IPS-11a (cell line): ENCODE data around the gene NSDHL.
"Not testable (repeated sequence)": the region's sequence is repeated elsewhere in the genome, so short reads cannot be mapped to it uniquely, and the experiment has no call there.

Source experiments
- H3K4me3 ChIP-seq: one replicate; pipeline ENCODE4 v1.5.1; 2013; ENCODE audit warnings: low read depth, low read length, control low read depth

Gene NSDHL

GRCh38 chrX:152830312-152831305 lies at the start of gene NSDHL, which contains the start of gene CETN2:
Gene NSDHL, plus strand, starts transcription at chrX:152831063. Its CDS starts 15,262 bp downstream, at chrX:152846325.
Gene CETN2, minus strand, starts transcription at chrX:152830757. Its CDS starts 47 bp downstream, at chrX:152830710.
- H3K4me3 ChIP-seq: peak within 1 kb of the TSS; percentile 63

- H3K4me3 ChIP-seq: not testable (repeated sequence)
Measured at GRCh38 chrX:152787062-152787461, 43.8 kb upstream of the NSDHL start.

GRCh38 chrX:152798945-152799344 lies 31.9 kb upstream of the NSDHL start:
- H3K4me3 ChIP-seq: no peak overlapping the region

- H3K4me3 ChIP-seq: no peak overlapping the region
Measured at GRCh38 chrX:152806035-152806434, 24.8 kb upstream of the NSDHL start.

- no peak overlapping the region for H3K4me3 ChIP-seq
Measured at GRCh38 chrX:152810403-152810802, 20.5 kb upstream of the NSDHL start.

- H3K4me3 ChIP-seq: no peak overlapping the region
Measured at GRCh38 chrX:152813206-152813605, 17.7 kb upstream of the NSDHL start.

- no peak overlapping the region for H3K4me3 ChIP-seq
Measured at GRCh38 chrX:152814048-152814447, 16.8 kb upstream of the NSDHL start.

GRCh38 chrX:152817078-152817764 lies 13.6 kb upstream of the NSDHL start:
- no peak overlapping the region for H3K4me3 ChIP-seq

- H3K4me3 ChIP-seq: no peak overlapping the region
Measured at GRCh38 chrX:152818356-152818755, 12.5 kb upstream of the NSDHL start.

- no peak overlapping the region for H3K4me3 ChIP-seq
Measured at GRCh38 chrX:152819266-152819665, 11.6 kb upstream of the NSDHL start.

- H3K4me3 ChIP-seq: no peak overlapping the region
Measured at GRCh38 chrX:152819732-152820131, 11.1 kb upstream of the NSDHL start.

- H3K4me3 ChIP-seq: no peak overlapping the region
Measured at GRCh38 chrX:152821145-152821765, 9.6 kb upstream of the NSDHL start.

- H3K4me3 ChIP-seq: no peak overlapping the region
Measured at GRCh38 chrX:152822383-152823086, 8.3 kb upstream of the NSDHL start.

GRCh38 chrX:152823657-152824056 lies 7.2 kb upstream of the NSDHL start:
- no peak overlapping the region for H3K4me3 ChIP-seq

- H3K4me3 ChIP-seq: no peak overlapping the region
Measured at GRCh38 chrX:152824841-152825374, 6.0 kb upstream of the NSDHL start.

- peak overlapping the region; percentile 63 for H3K4me3 ChIP-seq
Measured at GRCh38 chrX:152831391-152831790, 528 bp downstream of the NSDHL start.

GRCh38 chrX:152832520-152832919 lies 1.7 kb downstream of the NSDHL start:
- no peak overlapping the region for H3K4me3 ChIP-seq

GRCh38 chrX:152833378-152833777 lies 2.5 kb downstream of the NSDHL start:
- H3K4me3 ChIP-seq: no peak overlapping the region

- not testable (repeated sequence) for H3K4me3 ChIP-seq
Measured at GRCh38 chrX:152835470-152835869, 4.6 kb downstream of the NSDHL start.

GRCh38 chrX:152842772-152843338 lies 12.0 kb downstream of the NSDHL start:
- no peak overlapping the region for H3K4me3 ChIP-seq
